ENCODE results near the gene LHFPL2. TPM values are rescaled to one million over a fixed set of nuclear protein-coding genes. Genes with fewer than 3 reads are reported as not detected.

Gene LHFPL2
- polyA plus RNA-seq, 1 of the 3 experiments (the other 2 are of a cell fraction), result 10.4 TPM

GRCh38 chr5:78605611-78606010, 43.0 kb downstream of the LHFPL2 start (continued):
- TF ChIP-seq POLR2AphosphoS5 (IDR thresholded peaks at IDR 0.05; ENCODE audit: low read depth, low read length), result no peak
- TF ChIP-seq, protein P1, sequence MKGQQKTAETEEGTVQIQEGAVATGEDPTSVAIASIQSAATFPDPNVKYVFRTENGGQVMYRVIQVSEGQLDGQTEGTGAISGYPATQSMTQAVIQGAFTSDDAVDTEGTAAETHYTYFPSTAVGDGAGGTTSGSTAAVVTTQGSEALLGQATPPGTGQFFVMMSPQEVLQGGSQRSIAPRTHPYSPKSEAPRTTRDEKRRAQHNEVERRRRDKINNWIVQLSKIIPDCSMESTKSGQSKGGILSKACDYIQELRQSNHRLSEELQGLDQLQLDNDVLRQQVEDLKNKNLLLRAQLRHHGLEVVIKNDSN (IDR thresholded peaks at IDR 0.05; ENCODE audit: borderline replicate concordance, low read depth), result no peak
- TF ChIP-seq FOSL2 (IDR thresholded peaks at IDR 0.05; ENCODE audit: borderline replicate concordance, low read depth), result peak; percentile 79
- TF ChIP-seq GABPA (IDR thresholded peaks at IDR 0.05; ENCODE audit: low read depth), result no peak
- TF ChIP-seq, protein P2, sequence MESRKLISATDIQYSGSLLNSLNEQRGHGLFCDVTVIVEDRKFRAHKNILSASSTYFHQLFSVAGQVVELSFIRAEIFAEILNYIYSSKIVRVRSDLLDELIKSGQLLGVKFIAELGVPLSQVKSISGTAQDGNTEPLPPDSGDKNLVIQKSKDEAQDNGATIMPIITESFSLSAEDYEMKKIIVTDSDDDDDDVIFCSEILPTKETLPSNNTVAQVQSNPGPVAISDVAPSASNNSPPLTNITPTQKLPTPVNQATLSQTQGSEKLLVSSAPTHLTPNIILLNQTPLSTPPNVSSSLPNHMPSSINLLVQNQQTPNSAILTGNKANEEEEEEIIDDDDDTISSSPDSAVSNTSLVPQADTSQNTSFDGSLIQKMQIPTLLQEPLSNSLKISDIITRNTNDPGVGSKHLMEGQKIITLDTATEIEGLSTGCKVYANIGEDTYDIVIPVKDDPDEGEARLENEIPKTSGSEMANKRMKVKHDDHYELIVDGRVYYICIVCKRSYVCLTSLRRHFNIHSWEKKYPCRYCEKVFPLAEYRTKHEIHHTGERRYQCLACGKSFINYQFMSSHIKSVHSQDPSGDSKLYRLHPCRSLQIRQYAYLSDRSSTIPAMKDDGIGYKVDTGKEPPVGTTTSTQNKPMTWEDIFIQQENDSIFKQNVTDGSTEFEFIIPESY (IDR thresholded peaks at IDR 0.05; ENCODE audit: borderline replicate concordance, low read depth), result no peak
- no peak for TF ChIP-seq RFX5 (IDR thresholded peaks at IDR 0.05; ENCODE audit: low read length)
- TF ChIP-seq, protein P3, sequence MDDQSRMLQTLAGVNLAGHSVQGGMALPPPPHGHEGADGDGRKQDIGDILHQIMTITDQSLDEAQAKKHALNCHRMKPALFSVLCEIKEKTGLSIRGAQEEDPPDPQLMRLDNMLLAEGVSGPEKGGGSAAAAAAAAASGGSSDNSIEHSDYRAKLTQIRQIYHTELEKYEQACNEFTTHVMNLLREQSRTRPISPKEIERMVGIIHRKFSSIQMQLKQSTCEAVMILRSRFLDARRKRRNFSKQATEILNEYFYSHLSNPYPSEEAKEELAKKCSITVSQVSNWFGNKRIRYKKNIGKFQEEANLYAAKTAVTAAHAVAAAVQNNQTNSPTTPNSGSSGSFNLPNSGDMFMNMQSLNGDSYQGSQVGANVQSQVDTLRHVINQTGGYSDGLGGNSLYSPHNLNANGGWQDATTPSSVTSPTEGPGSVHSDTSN (IDR thresholded peaks at IDR 0.05), result peak; percentile 77

DNA sequence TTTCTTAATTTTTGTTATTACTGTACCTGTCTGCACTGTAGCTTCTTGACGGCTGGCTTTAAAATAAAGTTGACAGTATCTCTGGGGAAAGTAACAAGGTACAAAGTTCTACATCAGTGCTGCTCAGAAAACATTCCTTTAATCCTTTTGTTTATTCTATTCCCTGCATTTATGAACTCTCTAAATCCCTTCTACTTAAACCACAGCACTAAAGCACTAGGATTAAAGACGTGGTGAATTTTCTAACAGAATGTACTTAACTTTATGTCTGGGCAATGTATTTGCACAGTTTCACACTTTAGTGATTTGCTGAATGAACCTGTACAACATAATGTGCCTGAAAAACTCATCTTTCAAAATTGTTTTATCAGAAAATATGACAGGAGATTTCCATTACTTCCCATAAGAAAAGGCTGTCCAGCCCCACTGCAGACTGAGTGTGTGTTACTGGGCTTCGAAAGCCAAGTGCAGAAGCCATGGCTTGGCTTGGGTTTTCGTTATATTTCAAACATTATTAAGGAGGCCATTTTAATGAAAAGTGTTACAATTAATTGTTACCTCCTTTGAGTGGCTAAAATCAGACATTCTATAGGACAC, 43.8 kb downstream of the LHFPL2 start:
- no peak for TF ChIP-seq NFIC (IDR thresholded peaks at IDR 0.05; ENCODE audit: borderline replicate concordance)
- TF ChIP-seq MEF2A (IDR thresholded peaks at IDR 0.05; ENCODE audit: borderline replicate concordance, low read depth), result no peak
- no peak for TF ChIP-seq NRF1 (IDR thresholded peaks at IDR 0.05; ENCODE audit: low read depth, low read length)
- TF ChIP-seq TEAD4 (IDR thresholded peaks at IDR 0.05; ENCODE audit: borderline replicate concordance, insufficient read depth), result no peak
- no peak for TF ChIP-seq MAX (IDR thresholded peaks at IDR 0.05; ENCODE audit: low read depth)
- no peak for TF ChIP-seq FOSL2 (IDR thresholded peaks at IDR 0.05; ENCODE audit: borderline replicate concordance, low read depth)
- TF ChIP-seq FOXJ3 (CRISPR knock-in tag; IDR thresholded peaks at IDR 0.05), result no peak
- no peak for TF ChIP-seq TCF12 (IDR thresholded peaks at IDR 0.05)
- TF ChIP-seq IRF3 (IDR thresholded peaks at IDR 0.05; ENCODE audit: low read depth, low read length), result no peak
- TF ChIP-seq EZH2phosphoT487 (IDR thresholded peaks at IDR 0.05; ENCODE audit: borderline replicate concordance, low read depth), result no peak
- TF ChIP-seq YY1 (IDR thresholded peaks at IDR 0.05; ENCODE audit: low read depth), result no peak
- Histone ChIP-seq H3K9me3 (no peaks in the 10 kb centered on the region), H4K20me1 (ENCODE audit: insufficient read depth) (no peaks in the 10 kb centered on the region), H3K9me2 (no peaks in the 10 kb centered on the region), H3K4me2 (no peak overlapping the region), H3K27ac (ENCODE audit: low read depth in 2 of 2, low read length in 1 of 2) (peak overlapping the region in 1 of 2 experiments; percentile 69; a peak in 2 of 4 replicates), H3K4me1 (ENCODE audit: control insufficient read depth in 1 of 2, insufficient read depth in 2 of 2, low read depth in 1 of 2, low read length in 1 of 2) (peaks cover 6 to 46% of the 10 kb centered on the region in 2 experiments), H3K36me3 (replicated peaks in 1 of 2; ENCODE audit: control insufficient read depth in 1 of 2, insufficient read depth in 2 of 2, low read length in 1 of 2) (peaks cover 5 to 64% of the 10 kb centered on the region in 2 experiments), H3K4me3 (ENCODE audit: low read depth in 2 of 2, low read length in 1 of 2) (no peak overlapping the region), H2AFZ (ENCODE audit: low read depth) (no peak overlapping the region), H3F3A (replicated peaks; ENCODE audit: insufficient read depth) (peaks cover 52% of the 10 kb centered on the region), H3K27me3 (ENCODE audit: insufficient read depth) (no peaks in the 10 kb centered on the region), H3K79me2 (ENCODE audit: insufficient read depth) (peaks cover 96% of the 10 kb centered on the region), H3K9ac (no peak overlapping the region)
- CTCF ChIA-PET, result no interaction called here
- WGBS (ENCODE audit: low lambda C conversion rate), result 84% methylated on average over 4 of the region's 4 CpGs
- POLR2A ChIA-PET, result no interaction called here
- no peak for DNase-seq
